HepG2 (cell line): ENCODE results near the gene APBA3. TPM values are rescaled to one million over a fixed set of nuclear protein-coding genes. Genes with fewer than 3 reads are reported as not detected.

Experiments used
- ATAC-seq: fragments of 200-7000 bp; cut with Tn5 transposase; 3 replicates; pipeline ENCODE4 v1.9.1; 2020; ENCODE audit warnings: mild to moderate bottlenecking, moderate library complexity
- BruUV-seq: library from RNA; stranded (reverse); fragments of 400-500 nt; replicated peaks from 2 replicates; lab custom pipeline; 2021; lab: Mats Ljungman, UMichigan
- CTCF ChIA-PET: fragments of 300-600 bp; formaldehyde crosslinking; extraction: SDS; loops from one replicate; lab custom pipeline; 2021; ENCODE audit warnings: low total read pairs, inconsistent platforms, low intra/inter-chr PET ratio; lab: Yijun Ruan, JAX
- POLR2A ChIA-PET: fragments of 350-600 bp; sonication (Branson Sonifier 250); formaldehyde crosslinking; loops from one replicate; lab custom pipeline; 2020; ENCODE audit warnings: antibody characterized with exemption, inconsistent platforms; lab: Yijun Ruan, JAX
- DNase-seq: peaks from one replicate; pipeline ENCODE4 v3.0.0-alpha.2; 2015; ENCODE audit warnings: low spot score
- FAIRE-seq: peaks from 3 replicates; lab custom pipeline; 2011; peaks lifted over from hg19 to GRCh38; lab: Jason Lieb, UNC
- H2AFZ ChIP-seq: one replicate; pipeline ENCODE4 v1.6.1; 2011; ENCODE audit warnings: low read length, inconsistent platforms
- H3K27ac ChIP-seq: fragments of 300-600 bp; 3 replicates; pipeline ENCODE4 v1.8.0; 2011; ENCODE audit warnings: mixed run types, mild to moderate bottlenecking, mixed read lengths, low read length, inconsistent platforms; ENCODE audit not compliant: insufficient read depth; ENCODE audit errors: extremely low read length
- H3K27me3 ChIP-seq, 2 experiments: fragments of 200-600 bp in 1 of 2; 2 replicates in 1 of 2; 3 replicates in 1 of 2; pipeline versions ENCODE4 v1.6.0 to v1.8.0; 2011; ENCODE audit warnings: low read length in 2 of 2, mild to moderate bottlenecking in 2 of 2, moderate library complexity in 2 of 2, inconsistent platforms in 1 of 2; ENCODE audit not compliant: insufficient read depth in 2 of 2, control insufficient read depth in 1 of 2
- H3K36me3 ChIP-seq, 2 experiments: fragments of 200-600 bp in 1 of 2; replicated peaks in 1 of 2; 2 replicates in 1 of 2; 3 replicates in 1 of 2; pipeline versions ENCODE4 v1.5.1 to v1.8.0; 2011; ENCODE audit warnings: low read length in 2 of 2, inconsistent platforms in 1 of 2; ENCODE audit not compliant: insufficient read depth in 2 of 2, control insufficient read depth in 1 of 2
- H3K4me1 ChIP-seq: 2 replicates; pipeline ENCODE4 v1.5.1; 2012; ENCODE audit warnings: low read length, inconsistent platforms; ENCODE audit not compliant: insufficient read depth
- H3K4me2 ChIP-seq: 2 replicates; pipeline ENCODE4 v1.6.0; 2011; ENCODE audit warnings: low read depth, low read length, inconsistent platforms
- H3K4me3 ChIP-seq, 3 experiments: fragments of 200-600 bp in 1 of 3; sonication (generic), shearing (Covaris generic) in 1 of 3; replicated peaks in 1 of 3; 2 replicates each; pipeline ENCODE4 v1.5.1; 2011 to 2016; ENCODE audit warnings: low read length in 3 of 3, inconsistent platforms in 2 of 3, low read depth in 2 of 3, mild to moderate bottlenecking in 2 of 3, control low read depth in 1 of 3, mixed read lengths in 1 of 3; ENCODE audit not compliant: insufficient read depth in 1 of 3
- H3K79me2 ChIP-seq: one replicate; pipeline ENCODE4 v1.6.1; 2011; ENCODE audit warnings: low read length, inconsistent platforms; ENCODE audit not compliant: insufficient read depth
- H3K9ac ChIP-seq: 2 replicates; pipeline ENCODE4 v1.6.0; 2011; ENCODE audit warnings: mild to moderate bottlenecking, low read depth, low read length, inconsistent platforms; ENCODE audit not compliant: insufficient read depth
- H3K9me3 ChIP-seq: 2 replicates; pipeline ENCODE4 v1.5.1; 2012; ENCODE audit warnings: mild to moderate bottlenecking, low read length
- H4K20me1 ChIP-seq: 2 replicates; pipeline ENCODE4 v1.6.0; 2011; ENCODE audit warnings: inconsistent platforms, mild to moderate bottlenecking, low read length, moderate library complexity; ENCODE audit not compliant: insufficient read depth
- AGO2 ChIP-seq: fragments of 200-400 bp; formaldehyde crosslinking; optimal IDR thresholded peaks from 2 replicates; pipeline ENCODE3; 2017; ENCODE audit warnings: mild to moderate bottlenecking, low read depth, low read length, moderate library complexity
- CAMTA2 ChIP-seq: sonication (generic); formaldehyde crosslinking; IDR thresholded peaks from 2 replicates; pipeline ENCODE4 v1.4.0; 2020; ENCODE audit warnings: mild to moderate bottlenecking, missing genetic modification reagents, borderline replicate concordance
- CREB3 ChIP-seq: sonication (generic); formaldehyde crosslinking; IDR thresholded peaks from 2 replicates; pipeline ENCODE4 v1.5.0; 2020; ENCODE audit warnings: missing genetic modification reagents
- GTF2F1 ChIP-seq: fragments of 150-350 bp; IDR thresholded peaks from 2 replicates; pipeline ENCODE4 v1.6.1; 2014; ENCODE audit warnings: low read length
- KAT8 ChIP-seq: IDR thresholded peaks from 2 replicates; pipeline ENCODE4 v1.6.1; 2016; ENCODE audit warnings: missing genetic modification reagents, missing compliant biosample characterization
- NFE2L2 ChIP-seq: fragments of 150-350 bp; IDR thresholded peaks from 2 replicates; pipeline ENCODE4 v1.6.1; 2014; ENCODE audit warnings: low read length
- NKX3-1 ChIP-seq: sonication (generic); formaldehyde crosslinking; IDR thresholded peaks from 2 replicates; pipeline ENCODE4 v1.5.0; 2020; ENCODE audit warnings: missing genetic modification reagents
- RAD21 ChIP-seq: fragments of 450-650 bp; formaldehyde crosslinking; IDR thresholded peaks from 2 replicates; pipeline ENCODE4 v1.5.0; 2020; ENCODE audit warnings: mild to moderate bottlenecking
- RBFOX2 ChIP-seq: fragments of 200-400 bp; formaldehyde crosslinking; IDR thresholded peaks from 2 replicates; pipeline ENCODE4 v1.6.1; 2017; ENCODE audit warnings: low read depth, mild to moderate bottlenecking, low read length
- SRSF9 ChIP-seq: fragments of 200-400 bp; formaldehyde crosslinking; IDR thresholded peaks from 2 replicates; pipeline ENCODE4 v1.6.1; 2018; ENCODE audit warnings: borderline replicate concordance, mild to moderate bottlenecking, low read depth, low read length; ENCODE audit not compliant: insufficient read depth, poor library complexity, severe bottlenecking
- TFE3 ChIP-seq: IDR thresholded peaks from 2 replicates; pipeline ENCODE4 v1.6.1; 2016
- ZC3H4 ChIP-seq: sonication (generic); formaldehyde crosslinking; IDR thresholded peaks from 2 replicates; pipeline ENCODE4 v1.4.0; 2020; ENCODE audit warnings: missing genetic modification reagents, borderline replicate concordance
- ZMYM3 ChIP-seq: sonication (generic); formaldehyde crosslinking; IDR thresholded peaks from 2 replicates; pipeline ENCODE4 v1.5.1; 2020; ENCODE audit warnings: mild to moderate bottlenecking, missing genetic modification reagents
- ZSCAN12 ChIP-seq: sonication (generic); formaldehyde crosslinking; IDR thresholded peaks from 2 replicates; pipeline ENCODE4 v1.9.0; 2021; ENCODE audit warnings: mild to moderate bottlenecking, missing genetic modification reagents
- WGBS: methylation state at CpG from one replicate; pipeline ENCODE4 v1.1.6; 2017; ENCODE audit warnings: low lambda C conversion rate; 5-methylcytosine and 5-hydroxymethylcytosine counted together
- in situ Hi-C: cut with HindIII; loops from 2 replicates; pipeline ENCODE4 v1.10.0; 2017; ENCODE audit warnings: low pct_unique_long_range_greater_than_20kb; ENCODE audit not compliant: extremely low pct_ligation_motif_present
- intact Hi-C: fragments of 100-400 bp; cut with micrococcal nuclease; formaldehyde crosslinking; loops from one replicate; pipeline ENCODE4 v1.10.0; 2022; ENCODE audit not compliant: unreplicated experiment
- polyA plus RNA-seq, 8 experiments: library from polyadenylated mRNA; depleted of rRNA in 3 of 8; stranded (reverse) in 7 of 8; unstranded in 1 of 8; fragments of >200 nt; fragmentation: Illumina TruSeq in 4 of 8; extraction: Trizol in 4 of 8; gene quantifications; 2 replicates each; pipeline versions ENCODE4 v1.2.1 to v1.2.3, GENCODE V29; 2011 to 2016; ENCODE audit warnings: low read depth in 4 of 8, missing spikeins in 1 of 8, mixed read lengths in 1 of 8; ENCODE audit not compliant: insufficient read depth in 1 of 8
- total RNA-seq, 5 experiments: library from RNA; depleted of rRNA; stranded (reverse); fragments of >200 nt; fragmentation: Illumina TruSeq; extraction: Trizol; gene quantifications; 2 replicates each; pipeline ENCODE4 v1.2.3, GENCODE V29; 2016; ENCODE audit warnings: low read depth in 1 of 5

APBA3 gene
- total and polyA plus RNA-seq, 2 of the 13 experiments (the other 11 are each of a cell fraction or from before 2014, with no cell fraction given), result 14.2 to 14.3 TPM

- FAIRE-seq, result no peak
- ChIA-PET POLR2A (no interaction called here), CTCF (no interaction called here)
- ATAC-seq, result no peak; the same call in 2 of the 3 replicates
- intact Hi-C loops (loop anchor here (10.0 kb wide), 1 partner anchor 65 kb away; the partner anchor contains the start of genes PIP5K1C and TJP3), in situ Hi-C loops (no loop called here)
- Histone ChIP-seq H3K79me2 (no peaks in the 10 kb centered on the region), H2AFZ (no peak overlapping the region), H3K27me3 (peaks cover 0 to 7% of the 10 kb centered on the region in 2 experiments; a peak in 1 of 5 replicates), H3K36me3 (peaks cover 9 to 20% of the 10 kb centered on the region in 2 experiments; a peak in 2 of 5 replicates), H3K9me3 (no peaks in the 10 kb centered on the region), H3K27ac (no peak overlapping the region), H4K20me1 (no peaks in the 10 kb centered on the region), H3K4me1 (no peaks in the 10 kb centered on the region), H3K4me2 (no peak overlapping the region), H3K9ac (no peak overlapping the region), H3K4me3 (no peak overlapping the region)
- no peak for DNase-seq
- TF ChIP-seq CAMTA2 (CRISPR knock-in tag) (no peak), GTF2F1 (no peak), CREB3 (no peak), KAT8 (CRISPR knock-in tag) (no peak), NFE2L2 (no peak), ZC3H4 (no peak), ZSCAN12 (CRISPR knock-in tag) (no peak), TFE3 (CRISPR knock-in tag) (no peak), RBFOX2 (peak; percentile 29; the same call in 1 of the 2 replicates), ZMYM3 (CRISPR knock-in tag) (no peak), SRSF9 (no peak), RAD21 (CRISPR knock-in tag) (no peak), NKX3-1 (CRISPR knock-in tag) (no peak), AGO2 (peak; percentile 53)
- BruUV-seq, result no TSS peak
- 84% methylated on average over 6 of the region's 17 CpGs for WGBS
Observed at GRCh38 chr19:3769494-3769893, 8.0 kb upstream of the APBA3 start.
